Ureter (tissue), 1 donor: ENCODE measurements around the gene GGACT. TPM values are rescaled to one million over a fixed set of nuclear protein-coding genes. Genes with fewer than 3 reads are reported as not detected.
"Not testable (repeated sequence)": the region's sequence is repeated elsewhere in the genome, so short reads cannot be mapped to it uniquely, and the experiment has no call there.

Experiments used
- DNase-seq: peaks from one replicate; pipeline ENCODE4 v3.0.0-alpha.2; 2020; ENCODE audit warnings: low spot score
- total RNA-seq: library from RNA; stranded (reverse); gene quantifications from one replicate; pipeline ENCODE4 v1.2.4, GENCODE V29; 2023
- donor health status: DM: yes; HTN: yes; CAD: no.

The GGACT gene
- total RNA-seq, 1 donor from 2014 or later = 8.5 TPM

GRCh38 chr13:100529666-100530377 is 58.8 kb downstream of the GGACT start:
- DNase-seq = no peak

- no peak for DNase-seq
Observed at GRCh38 chr13:100528820-100529219, 59.8 kb downstream of the GGACT start.

- no peak for DNase-seq
Observed at GRCh38 chr13:100528353-100528752, 60.2 kb downstream of the GGACT start.

GRCh38 chr13:100527644-100528043 is 60.9 kb downstream of the GGACT start:
- no peak for DNase-seq

- no peak for DNase-seq
Observed at GRCh38 chr13:100526318-100527000, 62.1 kb downstream of the GGACT start.

- DNase-seq = no peak
Observed at GRCh38 chr13:100525453-100526317, 62.9 kb downstream of the GGACT start.

GRCh38 chr13:100524688-100525087 is 63.9 kb downstream of the GGACT start:
- not testable (repeated sequence) for DNase-seq

- DNase-seq = no peak
Observed at GRCh38 chr13:100523981-100524386, 64.6 kb downstream of the GGACT start.

GRCh38 chr13:100523411-100523810 is 65.2 kb downstream of the GGACT start:
- DNase-seq = no peak

- no peak for DNase-seq
Observed at GRCh38 chr13:100522618-100523309, 65.8 kb downstream of the GGACT start.

GRCh38 chr13:100521851-100522617 is 66.6 kb downstream of the GGACT start:
- no peak for DNase-seq

GRCh38 chr13:100520936-100521850 is 67.4 kb downstream of the GGACT start:
- no peak for DNase-seq

- no peak for DNase-seq
Observed at GRCh38 chr13:100519626-100520025, 69.0 kb downstream of the GGACT start.

- DNase-seq = no peak
Observed at GRCh38 chr13:100518394-100519062, 70.1 kb downstream of the GGACT start.

- DNase-seq = no peak
Observed at GRCh38 chr13:100517728-100518127, 70.9 kb downstream of the GGACT start.

- no peak for DNase-seq
Observed at GRCh38 chr13:100517135-100517534, 71.5 kb downstream of the GGACT start.

GRCh38 chr13:100515410-100515800 is 73.2 kb downstream of the GGACT start:
- DNase-seq = no peak

GRCh38 chr13:100514788-100515409 is 73.7 kb downstream of the GGACT start:
- DNase-seq = peak; percentile 76
